Adrenal gland (tissue), 12 donors: ENCODE measurements around the gene DAG1. TPM values are rescaled to one million over a fixed set of nuclear protein-coding genes. Genes with fewer than 3 reads are reported as not detected.

Experiments
- DNase-seq, 7 donors: peaks; one replicate each; pipeline ENCODE4 v3.0.0-alpha.2; 2019 to 2020
- H3K27ac ChIP-seq, 5 donors: fragments of 200-600 bp; sonication (generic) in 4 of 5; 1 replicate in 3 of 5; 2 replicates in 2 of 5; pipeline versions ENCODE4 v1.5.1 to v1.8.0; 2016 to 2020; ENCODE audit warnings: mild to moderate bottlenecking in 1 of 5
- H3K27me3 ChIP-seq: fragments of 200-600 bp; 2 replicates; pipeline ENCODE4 v1.8.0; 2021
- H3K36me3 ChIP-seq, 2 donors: fragments of 200-600 bp; replicated peaks in 1 of 2; 1 replicate in 1 of 2; 2 replicates in 1 of 2; pipeline versions ENCODE4 v1.5.1 to v1.8.0; 2018 to 2022
- H3K4me1 ChIP-seq, 2 donors: fragments of 200-600 bp; replicated peaks in 1 of 2; 1 replicate in 1 of 2; 2 replicates in 1 of 2; pipeline versions ENCODE4 v1.5.1 to v1.8.0; 2018 to 2021
- H3K4me3 ChIP-seq, 4 donors: fragments of 200-600 bp; sonication (generic) in 3 of 4; one replicate each; pipeline ENCODE4 v1.5.1; 2016 to 2018
- H3K9me3 ChIP-seq, 3 donors: fragments of 200-600 bp; sonication (generic) in 1 of 3; replicated peaks in 1 of 3; 1 replicate in 2 of 3; 2 replicates in 1 of 3; pipeline versions ENCODE4 v1.5.1 to v1.8.0; 2016 to 2021
- POLR2A ChIP-seq, 2 donors: fragments of 450-650 bp; IDR thresholded peaks; one replicate each; pipeline ENCODE4 v1.6.1; 2017; ENCODE audit warnings: antibody characterized with exemption in 2 of 2, mild to moderate bottlenecking in 2 of 2, moderate library complexity in 1 of 2
- WGBS, 4 donors: extraction: QIAGEN DNeasy Blood & Tissue Kit in 2 of 4; methylation state at CpG; one replicate each; pipeline versions ENCODE4 v1.1.5 to v1.1.7; 2013 to 2017; 5-methylcytosine and 5-hydroxymethylcytosine counted together
- intact Hi-C, 2 donors: fragments of 100-400 bp; cut with DNase I; formaldehyde crosslinking; loops; one replicate each; pipeline versions ENCODE4 v1.14.1 to v1.15.0; 2022 to 2023
- polyA plus RNA-seq, 3 donors: library from polyadenylated mRNA; stranded (reverse); fragments of 200-250 nt in 2 of 3; fragments of 350-450 nt in 1 of 3; fragmentation: Illumina TruSeq in 1 of 3; extraction: RNeasy Lipid Tissue Mini Kit (QIAGEN cat#74804) in 1 of 3; gene quantifications; one replicate each; pipeline ENCODE4 v1.2.3, GENCODE V29; 2013 to 2014
- total RNA-seq, 9 donors: library from RNA; depleted of rRNA in 4 of 9; stranded (reverse); fragments of >200 nt in 4 of 9; fragments of 120-200 nt in 1 of 9; fragmentation: NEBNext Ultra II Directional in 1 of 9; extraction: Animal tissue kit (Norgen Biotek cat#: 25700) in 1 of 9; gene quantifications; one replicate each; pipeline versions ENCODE4 v1.1.0 to v1.2.4, GENCODE V29; 2013 to 2023
- TF ChIP-seq, protein P1 (sequence below), 6 experiments: fragments of 450-650 bp in 4 of 6; fragments of 200-600 bp in 2 of 6; sonication (generic) in 1 of 6; IDR thresholded peaks; 1 replicate in 5 of 6; 2 replicates in 1 of 6; pipeline versions ENCODE4 v1.5.1 to v1.8.0; 2016 to 2021; ENCODE audit warnings: antibody characterized with exemption in 6 of 6, mild to moderate bottlenecking in 2 of 6, moderate library complexity in 1 of 6
- donor health status: healthy with polysubstance abuse.
- donor health status: Bipolar disorder and iron deficiency.
- donor health status: DM: yes; HTN: yes; CAD: no.
- donor health status: DM: no; HTN: no; CAD: no.
- donor health status: DM: no; HTN: no; CAD: no.
- donor health status: DM: yes; HTN: yes; CAD: no.

The DAG1 gene
- total and polyA plus RNA-seq, 12 donors: 9.1 to 173 (median 73.7) TPM

DNA sequence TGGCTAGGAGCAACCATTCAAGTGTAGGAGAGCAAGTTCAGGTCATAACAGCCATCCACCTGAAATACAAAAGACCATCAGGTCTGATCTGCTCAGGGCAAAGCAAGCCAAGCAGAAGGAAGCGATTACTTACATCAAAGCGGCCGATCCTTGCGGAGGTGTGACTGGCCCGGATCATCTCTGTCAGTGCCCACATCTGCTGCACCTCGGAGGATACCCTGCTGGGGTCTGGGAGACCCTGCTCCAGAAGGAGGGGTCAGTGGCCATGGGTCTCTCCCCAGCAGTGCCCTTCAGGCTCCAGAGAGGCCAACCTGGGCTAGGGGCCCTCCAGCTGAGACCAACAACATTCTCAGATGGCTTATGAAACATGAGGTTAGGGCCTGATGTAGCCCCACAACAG lies 45.3 kb upstream of the DAG1 start:
- WGBS, 4 donors: 97 to 100% (median 98%) methylated on average over 6 of the region's 6 CpGs; no CpG with 5 or more reads in 1 of the 4 donors
- Histone ChIP-seq H3K4me3 (no peak overlapping the region), H3K4me1 (peaks cover 20 to 24% of the 10 kb centered on the region in 2 donors), H3K36me3 (peaks cover 0 to 14% of the 10 kb centered on the region in 2 donors), H3K9me3 (no peaks in the 10 kb centered on the region), H3K27me3 (no peaks in the 10 kb centered on the region), H3K27ac (no peak overlapping the region)
- intact Hi-C loops: no loop called here
- TF ChIP-seq POLR2A (IDR thresholded peaks at IDR 0.05): no peak
- TF ChIP-seq, protein P1, sequence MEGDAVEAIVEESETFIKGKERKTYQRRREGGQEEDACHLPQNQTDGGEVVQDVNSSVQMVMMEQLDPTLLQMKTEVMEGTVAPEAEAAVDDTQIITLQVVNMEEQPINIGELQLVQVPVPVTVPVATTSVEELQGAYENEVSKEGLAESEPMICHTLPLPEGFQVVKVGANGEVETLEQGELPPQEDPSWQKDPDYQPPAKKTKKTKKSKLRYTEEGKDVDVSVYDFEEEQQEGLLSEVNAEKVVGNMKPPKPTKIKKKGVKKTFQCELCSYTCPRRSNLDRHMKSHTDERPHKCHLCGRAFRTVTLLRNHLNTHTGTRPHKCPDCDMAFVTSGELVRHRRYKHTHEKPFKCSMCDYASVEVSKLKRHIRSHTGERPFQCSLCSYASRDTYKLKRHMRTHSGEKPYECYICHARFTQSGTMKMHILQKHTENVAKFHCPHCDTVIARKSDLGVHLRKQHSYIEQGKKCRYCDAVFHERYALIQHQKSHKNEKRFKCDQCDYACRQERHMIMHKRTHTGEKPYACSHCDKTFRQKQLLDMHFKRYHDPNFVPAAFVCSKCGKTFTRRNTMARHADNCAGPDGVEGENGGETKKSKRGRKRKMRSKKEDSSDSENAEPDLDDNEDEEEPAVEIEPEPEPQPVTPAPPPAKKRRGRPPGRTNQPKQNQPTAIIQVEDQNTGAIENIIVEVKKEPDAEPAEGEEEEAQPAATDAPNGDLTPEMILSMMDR (IDR thresholded peaks at IDR 0.05): no peak
- no peak for DNase-seq

DNA sequence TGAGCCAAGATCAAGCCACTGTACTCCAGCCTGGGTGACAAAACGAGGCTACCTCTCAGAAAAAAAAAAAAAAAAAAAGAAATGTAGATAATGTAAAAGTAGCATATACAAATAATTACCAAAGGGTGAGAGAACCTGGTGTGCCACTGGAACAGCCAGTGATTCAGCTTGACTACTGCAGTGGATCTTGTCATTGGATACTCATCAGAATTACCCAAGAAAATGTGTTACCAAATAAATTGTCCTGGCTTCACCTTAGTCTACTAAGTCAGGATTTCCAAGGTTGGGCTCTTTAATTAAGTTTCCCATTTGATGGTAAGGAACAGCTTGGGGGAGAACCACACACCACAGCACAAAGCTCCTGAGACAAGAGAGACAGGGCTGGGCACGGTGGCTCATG lies 42.5 kb upstream of the DAG1 start:
- intact Hi-C loops: no loop called here
- TF ChIP-seq POLR2A (IDR thresholded peaks at IDR 0.05): no peak
- TF ChIP-seq, protein P1 (IDR thresholded peaks at IDR 0.05): no peak
- H3K4me3 ChIP-seq: no peak overlapping the region

GRCh38 chr3:49428752-49429080 lies 41.4 kb upstream of the DAG1 start:
- intact Hi-C loops: no loop called here
- DNase-seq: no peak
- H3K4me3 ChIP-seq: peak overlapping the region in 3 of 4 donors; percentile 16 to 58 (median 50)
- WGBS, 4 donors: 3 to 6% (median 5%) methylated on average over 9 of the region's 9 CpGs
- peaks cover 0 to 14% of the 10 kb centered on the region in 2 donors for H3K36me3 ChIP-seq
- TF ChIP-seq, protein P1 (IDR thresholded peaks at IDR 0.05): peak in 3 of 6 experiments; percentile 3 to 23 (median 15)
- TF ChIP-seq POLR2A (IDR thresholded peaks at IDR 0.05): no peak
- peaks cover 12 to 14% of the 10 kb centered on the region in 2 donors for H3K4me1 ChIP-seq
- no peaks in the 10 kb centered on the region for H3K9me3 ChIP-seq
- no peaks in the 10 kb centered on the region for H3K27me3 ChIP-seq
- H3K27ac ChIP-seq: peak overlapping the region in 4 of 5 donors; percentile 85 to 88 (median 86)

More for the DNA sequence above, 42.5 kb upstream of the DAG1 start:
- Histone ChIP-seq H3K4me1 (peaks cover 13 to 14% of the 10 kb centered on the region in 2 donors), H3K9me3 (no peaks in the 10 kb centered on the region), H3K27ac (no peak overlapping the region), H3K27me3 (no peaks in the 10 kb centered on the region), H3K36me3 (peaks cover 0 to 14% of the 10 kb centered on the region in 2 donors)
- no peak for DNase-seq
- 82 to 98% (median 93%) methylated on average over 2 of the region's 2 CpGs for WGBS, 4 donors

DNA sequence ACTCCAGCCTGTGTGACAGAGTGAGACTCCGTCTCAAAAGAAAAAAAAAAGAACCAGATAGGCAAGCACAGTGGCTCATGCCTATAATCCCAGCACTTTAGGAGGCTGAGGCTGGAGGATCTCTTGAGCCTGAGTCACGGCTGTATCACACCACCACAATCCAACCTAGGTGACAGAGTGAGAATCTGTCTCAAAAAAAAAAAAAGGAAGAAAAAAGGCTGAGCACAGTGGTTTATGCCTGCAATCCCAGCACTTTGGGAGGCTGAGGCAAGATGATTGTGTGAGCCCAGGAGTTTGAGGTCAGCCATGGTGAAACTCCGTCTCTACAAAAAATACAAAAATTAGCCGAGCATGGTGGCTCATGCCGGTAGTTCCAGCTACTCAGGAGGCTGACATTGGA lies 35.3 kb upstream of the DAG1 start:
- 71 to 84% (median 79%) methylated on average over 5 of the region's 5 CpGs for WGBS, 4 donors
- no peak for TF ChIP-seq POLR2A (IDR thresholded peaks at IDR 0.05)
- TF ChIP-seq, protein P1 (IDR thresholded peaks at IDR 0.05): no peak
- no peaks in the 10 kb centered on the region for H3K9me3 ChIP-seq
- H3K27me3 ChIP-seq: no peaks in the 10 kb centered on the region
- H3K4me3 ChIP-seq: no peak overlapping the region
- H3K36me3 ChIP-seq: no peaks in the 10 kb centered on the region
- peaks cover 4% of the 10 kb centered on the region in 2 donors for H3K4me1 ChIP-seq
- peak in 1 of 7 donors; percentile 17 for DNase-seq
- peak overlapping the region in 1 of 5 donors; percentile 6 for H3K27ac ChIP-seq
- intact Hi-C loops: no loop called here
